ENCODE measurements around the gene RHOC.

RHOC gene

DNA sequence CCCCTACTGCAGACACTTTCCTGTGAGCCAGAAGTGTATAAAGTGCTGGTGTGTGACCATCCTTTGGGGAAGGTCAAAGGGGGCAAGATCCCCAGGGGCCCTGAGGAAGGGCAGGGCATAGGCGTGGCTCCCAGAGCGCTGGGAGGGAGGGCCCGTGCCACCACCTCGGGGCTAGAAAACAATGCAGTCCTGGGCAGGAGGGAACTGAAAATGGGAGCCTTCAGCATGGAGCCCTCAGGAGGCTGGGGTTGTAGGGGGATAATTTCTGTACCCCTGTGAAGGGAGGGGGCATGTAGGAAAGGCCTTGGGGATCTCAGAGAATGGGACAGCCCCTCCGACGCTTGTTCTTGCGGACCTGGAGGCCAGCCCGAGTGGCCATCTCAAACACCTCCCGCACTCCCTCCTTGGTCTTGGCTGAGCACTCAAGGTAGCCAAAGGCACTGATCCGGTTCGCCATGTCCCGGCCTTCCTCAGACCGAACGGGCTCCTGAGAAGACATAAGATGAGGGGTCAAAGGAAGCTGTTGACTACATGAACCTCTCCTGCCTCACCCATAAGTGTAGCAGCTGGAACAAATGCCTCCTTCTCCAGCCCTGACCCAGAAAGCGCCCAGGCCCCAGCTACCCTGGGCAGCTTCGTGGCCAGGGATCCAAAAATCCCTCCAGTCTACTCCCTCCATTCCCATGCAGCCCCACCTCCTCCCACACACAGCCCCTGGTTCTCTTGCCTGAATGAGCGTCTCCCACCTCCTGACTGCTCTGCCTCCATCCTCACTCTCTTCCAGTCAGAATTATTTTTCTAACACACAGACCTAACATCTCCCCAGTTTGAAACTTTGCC, 5.5 kb downstream of the RHOC start:
- DNase-seq (ENCODE audit: low spot score), result no peak

DNA sequence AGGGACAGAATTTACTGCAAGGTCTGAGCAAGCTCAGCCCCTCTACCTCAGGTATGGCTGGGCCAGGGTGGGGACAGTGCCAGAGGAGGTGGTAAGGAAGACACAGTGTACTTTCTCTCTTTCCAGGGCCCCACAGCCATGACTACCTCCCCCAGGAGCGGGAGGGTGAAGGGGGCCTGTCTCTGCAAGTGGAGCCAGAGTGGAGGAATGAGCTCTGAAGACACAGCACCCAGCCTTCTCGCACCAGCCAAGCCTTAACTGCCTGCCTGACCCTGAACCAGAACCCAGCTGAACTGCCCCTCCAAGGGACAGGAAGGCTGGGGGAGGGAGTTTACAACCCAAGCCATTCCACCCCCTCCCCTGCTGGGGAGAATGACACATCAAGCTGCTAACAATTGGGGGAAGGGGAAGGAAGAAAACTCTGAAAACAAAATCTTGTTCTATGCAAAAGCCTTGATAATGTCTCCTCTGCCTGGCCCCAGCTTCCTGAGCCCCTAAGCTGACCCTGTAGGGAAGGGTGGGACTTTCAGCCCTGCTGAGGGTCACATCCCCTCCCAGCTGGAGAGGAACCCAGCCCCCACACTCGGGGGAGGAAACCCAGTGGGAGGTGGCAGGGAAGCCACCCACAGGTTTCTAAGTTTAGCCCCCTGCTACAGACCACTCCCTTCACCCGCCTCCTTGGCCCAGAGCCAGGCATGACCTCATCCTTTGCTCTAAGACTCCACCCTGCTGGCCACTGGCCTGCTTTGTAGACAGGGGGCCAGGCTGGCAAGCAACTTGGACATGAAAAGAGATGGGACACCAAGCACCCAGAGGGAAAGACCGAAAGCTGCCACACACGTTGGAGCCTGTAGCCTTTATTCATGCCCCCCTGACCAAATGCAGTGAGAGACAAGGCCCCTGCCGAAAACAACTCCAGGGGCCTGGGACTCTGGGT, 6.4 kb downstream of the RHOC start:
- peak; percentile 75 for DNase-seq (ENCODE audit: low spot score)

DNA sequence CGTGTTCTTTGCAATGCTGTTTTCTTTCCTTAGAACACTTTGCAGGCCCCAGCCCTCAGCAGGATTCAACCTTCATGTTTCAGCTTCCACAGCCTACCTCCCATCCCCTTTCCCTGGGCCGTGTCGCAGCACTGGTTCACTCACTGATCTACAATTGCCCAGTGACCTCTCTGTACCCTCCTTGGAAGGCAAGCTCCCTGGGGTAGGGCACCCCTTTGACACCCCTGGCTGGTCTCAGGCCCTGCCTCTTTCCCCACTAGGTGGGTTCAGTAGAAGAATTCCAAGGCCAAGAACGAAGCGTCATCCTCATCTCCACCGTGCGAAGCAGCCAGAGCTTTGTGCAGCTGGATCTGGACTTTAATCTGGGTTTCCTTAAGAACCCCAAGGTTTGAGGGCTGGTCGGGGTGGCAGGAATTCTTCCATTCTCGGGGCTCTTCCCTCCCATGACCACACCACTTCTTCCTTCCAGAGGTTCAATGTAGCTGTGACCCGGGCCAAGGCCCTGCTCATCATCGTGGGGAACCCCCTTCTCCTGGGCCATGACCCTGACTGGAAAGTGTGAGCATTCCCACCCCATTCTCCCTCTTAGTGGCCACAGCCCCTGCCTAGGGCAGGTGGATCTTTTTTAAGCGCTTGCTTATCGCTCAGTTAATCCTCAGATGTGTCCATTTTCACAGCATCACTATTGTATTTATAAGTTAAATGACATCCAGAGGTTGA, 7.3 kb downstream of the RHOC start:
- DNase-seq (ENCODE audit: low spot score), result no peak

DNA sequence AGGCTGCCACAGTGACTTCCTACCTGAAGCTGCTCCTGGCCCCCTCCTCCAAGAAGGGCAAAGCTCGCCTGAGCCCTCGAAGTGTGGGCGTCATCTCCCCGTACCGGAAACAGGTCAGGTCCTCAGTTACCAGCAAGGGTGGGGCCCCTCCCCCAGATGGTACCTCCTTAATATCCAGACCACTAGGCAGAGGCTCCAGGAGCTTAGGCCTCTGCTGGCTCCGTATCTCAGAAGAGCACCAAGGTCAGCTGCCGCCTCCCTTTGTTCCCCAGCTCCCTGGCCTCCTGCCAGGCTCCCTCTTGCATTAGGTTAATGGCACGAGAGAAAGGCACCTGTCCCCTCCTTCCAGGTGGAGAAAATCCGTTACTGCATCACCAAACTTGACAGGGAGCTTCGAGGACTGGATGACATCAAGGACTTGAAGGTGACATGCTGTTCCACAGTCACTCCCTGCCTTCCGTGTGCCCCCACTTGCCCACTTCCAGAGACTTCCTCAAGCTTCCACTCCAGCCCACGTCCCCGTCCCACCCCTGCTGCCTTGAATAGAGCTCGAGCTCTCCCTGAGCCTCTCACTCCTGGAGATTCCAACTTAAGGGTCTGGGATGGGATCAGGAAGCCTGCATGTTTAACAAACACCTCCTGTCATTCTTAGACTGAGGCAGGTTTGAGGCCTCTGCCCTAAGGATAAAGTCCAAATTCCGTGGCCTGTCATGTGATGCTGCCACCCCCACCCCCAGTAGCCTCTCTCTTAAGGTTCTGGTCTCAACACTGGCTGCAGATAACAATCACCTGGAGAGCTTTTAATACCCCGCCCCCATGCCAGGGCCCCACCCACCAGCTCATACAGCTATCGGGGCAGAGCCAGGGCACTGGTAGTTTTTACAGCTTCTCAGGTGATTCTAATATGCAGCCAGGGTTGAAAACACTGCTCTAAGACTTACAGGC, 8.3 kb downstream of the RHOC start:
- DNase-seq (ENCODE audit: low spot score), result peak; percentile 71

DNA sequence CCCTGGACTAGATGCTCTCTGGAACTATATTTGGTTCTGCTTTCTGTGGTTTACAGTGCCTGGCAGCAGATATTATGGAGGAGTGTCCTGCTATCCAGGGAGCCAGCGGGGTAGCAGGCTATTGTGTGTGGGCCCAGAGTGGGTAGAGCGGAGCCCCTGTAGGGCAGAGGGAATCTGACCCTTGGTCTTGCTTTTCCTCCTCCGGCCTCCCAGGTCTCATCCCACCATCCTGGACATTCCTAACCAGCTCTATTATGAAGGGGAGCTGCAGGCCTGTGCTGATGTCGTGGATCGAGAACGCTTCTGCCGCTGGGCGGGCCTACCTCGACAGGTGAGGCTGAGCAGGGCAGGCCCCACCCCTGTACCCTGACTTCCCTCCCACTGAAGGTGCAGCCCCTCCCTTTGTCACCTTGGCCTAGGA, 9.1 kb downstream of the RHOC start:
- no peak for DNase-seq (ENCODE audit: low spot score)

DNA sequence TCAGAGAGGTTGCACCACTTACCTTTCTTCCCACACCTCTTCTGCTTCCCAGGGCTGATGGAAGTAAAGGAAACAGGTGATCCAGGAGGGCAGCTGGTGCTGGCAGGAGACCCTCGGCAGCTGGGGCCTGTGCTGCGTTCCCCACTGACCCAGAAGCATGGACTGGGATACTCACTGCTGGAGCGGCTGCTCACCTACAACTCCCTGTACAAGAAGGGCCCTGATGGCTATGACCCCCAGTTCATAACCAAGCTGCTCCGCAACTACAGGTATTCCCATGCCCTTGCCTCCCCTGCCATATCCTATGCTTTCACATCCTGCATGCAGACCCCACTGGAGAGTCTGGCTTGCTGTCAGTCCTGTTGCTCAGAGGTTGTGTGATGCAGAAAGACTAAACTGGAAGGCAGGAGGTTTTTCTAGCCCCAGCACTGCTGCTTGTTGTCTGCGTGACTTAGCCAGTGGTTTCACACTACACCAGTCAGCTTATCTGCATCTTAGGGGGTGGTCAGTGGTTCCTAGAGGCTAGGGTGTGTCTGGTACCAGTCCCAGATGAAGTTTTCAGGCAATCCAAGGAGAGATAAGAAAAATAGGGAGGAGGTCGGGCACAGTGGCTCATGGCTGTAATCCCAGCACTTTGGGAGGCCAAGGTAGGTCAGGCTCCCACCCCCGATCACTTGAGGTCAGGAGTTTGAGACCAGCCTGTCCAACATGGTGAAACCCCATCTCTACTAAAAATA, 10.2 kb downstream of the RHOC start:
- no peak for DNase-seq (ENCODE audit: low spot score)

DNA sequence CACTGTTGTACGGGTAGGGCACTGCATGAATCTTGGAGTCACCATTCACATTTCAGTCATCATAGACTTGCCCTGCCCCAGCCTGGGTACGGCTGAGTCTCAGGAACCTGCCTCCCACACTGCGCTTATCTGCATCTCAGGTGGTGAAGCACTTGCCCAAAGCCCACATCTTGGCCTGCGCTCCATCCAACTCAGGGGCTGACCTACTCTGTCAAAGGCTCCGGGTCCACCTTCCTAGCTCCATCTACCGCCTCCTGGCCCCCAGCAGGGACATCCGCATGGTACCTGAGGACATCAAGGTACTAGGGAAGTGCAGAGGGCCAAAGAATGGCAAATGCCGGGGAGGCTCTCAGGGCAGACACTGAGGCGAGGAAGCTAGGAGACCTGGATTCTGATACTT, 11.7 kb downstream of the RHOC start:
- DNase-seq (ENCODE audit: low spot score), result no peak

DNA sequence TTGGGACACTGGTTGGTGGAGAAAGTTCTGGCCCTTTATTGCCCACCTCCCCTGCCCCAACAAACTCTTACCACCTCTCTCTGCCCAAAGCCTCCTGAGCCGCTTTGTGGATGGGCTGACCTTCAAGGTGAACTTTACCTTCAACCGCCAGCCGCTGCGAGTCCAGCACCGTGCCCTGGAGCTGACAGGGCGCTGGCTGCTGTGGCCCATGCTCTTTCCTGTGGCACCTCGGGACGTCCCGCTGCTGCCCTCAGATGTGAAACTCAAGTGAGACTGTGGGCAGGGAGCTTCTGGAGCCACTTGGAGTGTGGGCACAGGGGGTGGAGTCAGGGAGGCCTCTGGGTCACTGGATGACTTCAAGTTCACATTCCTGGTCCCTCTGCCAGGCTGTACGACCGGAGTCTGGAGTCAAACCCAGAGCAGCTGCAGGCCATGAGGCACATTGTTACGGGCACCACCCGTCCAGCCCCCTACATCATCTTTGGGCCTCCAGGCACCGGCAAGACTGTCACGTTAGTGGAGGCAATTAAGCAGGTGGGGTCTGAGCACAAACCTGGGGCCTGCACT, 12.5 kb downstream of the RHOC start:
- DNase-seq (ENCODE audit: low spot score), result no peak

DNA sequence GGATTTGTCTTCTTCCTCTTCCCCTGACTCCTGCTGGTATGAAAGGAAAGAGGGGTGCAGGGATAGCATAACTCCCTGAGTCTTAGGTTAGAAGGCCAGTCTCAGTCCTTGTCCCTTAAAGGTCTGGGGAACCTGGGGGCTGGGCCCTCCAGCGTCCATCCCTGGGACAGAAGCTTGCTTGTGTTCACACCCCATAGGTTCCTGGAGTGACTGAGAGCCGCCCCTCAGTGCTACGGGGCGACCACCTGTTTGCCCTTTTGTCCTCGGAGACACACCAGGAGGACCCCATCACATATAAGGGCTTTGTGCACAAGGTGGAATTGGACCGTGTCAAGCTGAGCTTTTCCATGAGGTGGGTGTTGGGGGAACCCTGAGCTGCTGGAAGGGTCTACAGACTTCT, 13.1 kb downstream of the RHOC start:
- DNase-seq (ENCODE audit: low spot score), result no peak

DNA sequence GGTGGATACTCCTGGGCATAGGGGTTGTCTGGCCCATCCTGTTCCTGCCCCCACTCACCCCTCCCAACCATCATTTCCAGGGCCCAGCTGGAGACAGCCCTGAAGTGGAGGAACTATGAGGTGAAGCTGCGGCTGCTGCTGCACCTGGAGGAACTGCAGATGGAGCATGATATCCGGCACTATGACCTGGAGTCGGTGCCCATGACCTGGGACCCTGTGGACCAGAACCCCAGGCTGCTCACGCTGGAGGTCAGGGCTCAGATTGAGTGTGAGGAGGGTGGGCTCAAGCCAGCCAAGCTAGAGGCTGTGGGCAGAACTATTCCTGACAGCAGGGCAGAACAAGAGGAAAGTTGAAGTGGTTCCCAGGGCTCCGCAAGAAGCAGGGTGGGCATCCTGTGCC, 14.2 kb downstream of the RHOC start:
- no peak for DNase-seq (ENCODE audit: low spot score)

DNA sequence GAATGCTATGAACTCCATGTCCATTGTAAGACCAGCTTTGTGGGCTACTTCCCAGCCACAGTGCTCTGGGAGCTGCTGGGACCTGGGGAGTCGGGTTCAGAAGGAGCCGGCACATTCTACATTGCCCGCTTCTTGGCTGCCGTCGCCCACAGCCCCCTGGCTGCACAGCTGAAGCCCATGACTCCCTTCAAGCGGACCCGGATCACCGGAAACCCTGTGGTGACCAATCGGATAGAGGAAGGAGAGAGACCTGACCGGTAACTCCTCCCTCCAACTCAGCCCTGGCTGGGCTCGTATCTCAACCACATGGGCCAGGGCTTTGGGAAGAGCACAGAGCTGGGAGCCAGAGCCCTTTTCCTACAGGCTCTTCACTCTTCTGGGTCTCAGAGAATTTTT, 17.1 kb downstream of the RHOC start:
- DNase-seq (ENCODE audit: low spot score), result no peak

DNA sequence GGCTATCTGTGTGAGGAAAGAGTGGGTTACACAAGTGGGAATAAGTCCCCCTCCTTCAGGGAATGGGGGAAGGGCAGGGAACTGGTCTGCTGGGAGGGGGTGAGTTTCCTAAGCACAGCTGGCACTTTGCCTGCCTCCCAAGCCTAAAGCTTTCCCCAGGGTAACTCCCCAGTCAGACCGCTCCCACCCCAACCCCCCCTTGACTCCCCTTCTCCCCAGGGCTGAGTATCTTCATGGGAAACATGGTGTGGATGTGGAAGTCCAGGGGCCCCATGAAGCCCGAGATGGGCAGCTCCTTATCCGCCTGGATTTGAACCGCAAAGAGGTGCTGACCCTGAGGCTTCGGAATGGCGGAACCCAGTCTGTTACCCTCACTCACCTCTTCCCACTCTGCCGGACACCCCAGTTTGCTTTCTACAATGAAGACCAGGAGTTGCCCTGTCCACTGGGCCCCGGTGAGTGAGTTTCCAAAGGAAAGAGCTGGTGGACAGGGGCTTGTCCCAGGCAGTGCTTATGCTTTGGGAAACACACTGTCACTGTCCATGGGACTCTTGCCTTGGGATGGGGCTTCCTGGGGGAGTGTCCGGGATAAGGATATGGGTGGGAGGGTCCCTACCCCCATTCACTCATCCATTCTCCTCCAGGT, 17.6 kb downstream of the RHOC start:
- DNase-seq (ENCODE audit: low spot score), result no peak

DNA sequence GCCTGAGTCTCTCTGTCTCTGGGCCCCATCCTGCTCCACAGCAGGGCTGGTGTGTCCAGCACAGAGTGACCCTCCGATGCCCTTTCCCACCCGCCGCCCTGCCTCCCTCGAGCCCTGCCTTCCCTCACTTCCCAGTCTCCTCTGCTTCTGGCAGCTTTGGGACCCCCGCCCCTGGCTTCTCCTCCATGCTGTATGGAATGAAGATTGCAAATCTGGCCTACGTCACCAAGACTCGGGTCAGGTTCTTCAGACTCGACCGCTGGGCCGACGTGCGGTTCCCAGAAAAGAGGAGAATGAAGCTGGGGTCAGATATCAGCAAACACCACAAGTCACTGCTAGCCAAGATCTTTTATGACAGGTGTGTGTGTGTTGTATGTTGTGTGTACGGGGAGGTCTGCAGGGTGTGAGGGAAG, 18.1 kb downstream of the RHOC start:
- DNase-seq (ENCODE audit: low spot score), result no peak

DNA sequence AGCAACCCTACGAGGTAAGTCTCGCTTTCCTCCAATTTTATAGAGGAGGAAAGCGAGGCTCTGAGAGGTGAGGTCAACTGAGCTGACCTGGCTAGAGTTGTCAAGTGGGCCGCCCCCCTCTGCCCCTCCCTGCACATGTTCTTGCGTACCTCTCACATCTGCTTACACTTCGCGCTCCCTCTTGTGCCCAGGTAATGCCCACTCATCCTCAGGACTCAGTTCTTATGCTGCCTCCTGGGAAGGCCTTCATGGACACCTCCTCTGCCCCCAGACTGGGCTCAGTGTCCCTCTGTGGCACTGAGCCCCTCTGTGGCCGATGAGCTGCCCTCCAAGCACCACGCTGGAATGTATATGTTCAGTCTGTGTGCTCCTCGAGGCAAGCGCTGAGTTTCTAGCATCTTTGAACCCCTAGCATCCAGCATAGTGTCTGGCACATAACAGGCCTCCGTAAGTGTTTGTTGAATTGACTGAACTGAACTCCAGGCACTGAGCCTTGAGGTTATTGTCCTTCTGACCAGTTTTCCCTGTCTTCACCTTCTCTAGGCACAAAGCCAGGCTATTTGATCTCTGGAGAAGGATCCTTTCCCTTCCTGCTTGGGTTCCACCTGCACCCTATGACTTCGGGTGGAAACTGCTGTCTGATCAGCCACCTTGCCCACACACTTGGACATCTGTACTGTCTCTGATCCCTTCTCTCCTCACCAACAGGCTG, 19.0 kb downstream of the RHOC start:
- DNase-seq (ENCODE audit: low spot score), result no peak

DNA sequence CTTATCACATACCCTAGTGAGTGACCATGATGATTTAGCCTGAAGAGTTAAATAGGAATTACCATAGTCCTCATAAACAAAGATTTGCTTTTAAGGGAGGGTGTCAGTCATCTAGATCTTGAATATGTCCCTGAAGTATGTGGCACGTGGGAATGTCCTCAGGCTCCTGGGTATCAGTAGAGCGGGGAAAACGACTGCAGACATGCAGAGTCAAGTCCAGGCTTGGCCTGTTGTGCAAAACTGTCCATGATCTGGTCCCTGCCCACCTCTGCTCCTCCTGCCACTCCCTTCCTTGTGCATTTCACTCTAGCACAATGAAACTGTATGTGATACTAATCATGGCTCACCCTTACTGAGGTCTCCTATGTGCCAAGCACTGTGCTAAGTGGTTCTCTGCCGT, 19.6 kb downstream of the RHOC start:
- DNase-seq (ENCODE audit: low spot score), result no peak

DNA sequence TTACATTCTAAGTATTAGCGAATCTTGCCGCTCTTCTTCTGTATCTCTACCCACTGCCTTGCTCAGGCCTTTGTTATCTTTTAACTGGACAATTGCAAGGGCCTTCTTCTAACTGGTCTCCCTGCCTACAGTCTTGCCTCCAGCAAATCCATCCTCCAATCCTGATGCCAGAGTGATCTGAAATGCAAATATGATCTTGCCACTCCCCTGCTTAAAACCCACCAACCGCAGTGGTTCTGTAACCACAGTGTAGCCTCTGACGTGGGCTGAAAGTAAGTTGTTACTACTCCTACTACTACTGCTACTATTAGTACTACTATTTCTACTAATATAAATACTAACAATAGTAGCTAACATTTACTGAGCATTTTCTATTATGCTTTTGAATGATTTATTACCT, 20.1 kb downstream of the RHOC start:
- peak; percentile 8 for DNase-seq (ENCODE audit: low spot score)

DNA sequence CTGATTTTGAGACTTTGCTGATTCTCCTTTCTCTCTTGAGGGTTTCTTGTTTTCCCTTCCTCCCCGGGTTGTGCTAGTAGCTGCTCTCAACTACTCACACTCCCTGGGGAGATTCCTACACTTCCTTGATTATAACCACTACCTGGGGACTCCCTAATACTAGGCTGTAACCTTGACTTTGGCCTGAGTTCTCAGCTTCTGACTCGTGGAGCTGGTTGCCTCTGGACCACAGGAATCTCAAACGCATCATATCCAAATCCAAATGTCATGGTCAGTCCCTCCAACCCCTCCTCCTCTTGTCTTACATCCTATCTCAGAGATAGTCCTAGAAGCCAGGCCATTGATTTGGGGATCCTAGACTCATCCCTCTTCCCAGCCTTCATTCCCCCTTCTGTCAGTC, 20.5 kb downstream of the RHOC start:
- no peak for DNase-seq (ENCODE audit: low spot score)

DNA sequence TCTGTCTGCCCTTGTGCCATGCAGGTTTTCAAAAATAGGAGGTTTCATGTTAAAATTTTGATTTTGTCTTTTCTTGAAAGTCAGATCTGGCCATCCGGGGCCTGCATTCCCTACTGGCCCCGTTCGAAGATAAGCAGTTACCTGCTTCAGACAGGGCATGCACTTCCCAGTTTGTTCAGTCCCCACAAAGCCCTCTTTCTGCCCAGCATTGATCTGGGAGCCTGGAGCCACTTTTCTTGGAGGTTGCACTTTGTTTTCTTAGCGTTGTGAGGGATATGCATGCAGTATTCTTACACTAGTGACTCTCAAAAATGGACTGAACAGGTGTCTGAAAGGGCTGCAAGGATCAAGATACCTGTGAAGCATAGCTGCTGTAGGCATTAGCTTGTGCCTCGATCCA, 21.0 kb downstream of the RHOC start:
- DNase-seq (ENCODE audit: low spot score), result no peak

DNA sequence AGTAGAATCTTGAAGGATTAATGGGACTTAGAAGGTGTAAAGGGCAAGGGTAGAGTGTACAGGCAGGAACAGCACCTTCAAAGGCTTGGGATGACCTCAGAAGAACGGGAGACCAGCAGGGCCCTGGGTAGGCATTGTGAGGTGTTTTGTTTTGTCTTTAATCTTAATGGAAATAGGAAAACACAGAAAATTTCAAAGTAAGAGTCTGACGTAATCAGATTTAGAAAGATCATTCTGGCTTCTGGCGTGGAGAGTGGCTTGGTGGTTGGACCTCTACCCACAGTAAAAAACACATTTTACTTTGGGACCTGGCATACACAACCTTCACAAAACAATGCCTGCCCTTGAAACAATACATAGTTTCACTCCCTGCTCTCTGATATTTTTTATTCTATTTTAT, 28.3 kb downstream of the RHOC start:
- no peak for DNase-seq (ENCODE audit: low spot score)

All from SW480 (cell line).